PC-3 (cell line): ENCODE results near the gene FOLR2.

Experiments
- CTCF ChIP-seq: fragments of 300-600 bp; sonication (generic); conservative IDR thresholded peaks from 2 replicates; pipeline ENCODE4 v1.5.1; 2017; ENCODE audit warnings: antibody characterized with exemption, low read depth, mild to moderate bottlenecking, low read length
- EZH2 ChIP-seq: fragments of 300-600 bp; sonication (generic); IDR thresholded peaks from one replicate; pipeline ENCODE4 v1.6.1; 2017; ENCODE audit warnings: antibody characterized with exemption, mild to moderate bottlenecking, low read length; ENCODE audit not compliant: unreplicated experiment
- EZH2phosphoT487 ChIP-seq: fragments of 300-600 bp; sonication (generic); IDR thresholded peaks from 2 replicates; pipeline ENCODE4 v1.6.1; 2018; ENCODE audit warnings: mild to moderate bottlenecking, antibody characterized with exemption, low read length, borderline replicate concordance

- TF ChIP-seq CTCF (no peak), EZH2 (no peak), EZH2phosphoT487 (no peak)
Observed at GRCh38 chr11:72208281-72208680, 8.3 kb upstream of the FOLR2 start.
